Neuronal stem cell (in vitro differentiated cells): ENCODE measurements around the gene YOD1. TPM values are rescaled to one million over a fixed set of nuclear protein-coding genes. Genes with fewer than 3 reads are reported as not detected.

Experiments used
- DNase-seq: peaks from one replicate; pipeline ENCODE4 v3.0.0-alpha.2; 2013; ENCODE audit warnings: low spot score
- H2AFZ ChIP-seq: one replicate; pipeline ENCODE4 v1.6.1; 2013; ENCODE audit warnings: mild to moderate bottlenecking, low read length, inconsistent platforms
- H2AK5ac ChIP-seq: 2 replicates; pipeline ENCODE4 v1.6.1; 2013; ENCODE audit warnings: low read depth, mild to moderate bottlenecking, inconsistent platforms, low read length, moderate library complexity, mixed read lengths
- H2BK120ac ChIP-seq: 2 replicates; pipeline ENCODE4 v1.6.1; 2013; ENCODE audit warnings: low read depth, mild to moderate bottlenecking, inconsistent platforms, low read length, moderate library complexity, mixed read lengths
- H2BK12ac ChIP-seq: one replicate; pipeline ENCODE4 v1.6.1; 2013; ENCODE audit warnings: low read length, inconsistent platforms
- H2BK15ac ChIP-seq: 2 replicates; pipeline ENCODE4 v1.6.1; 2013; ENCODE audit warnings: mild to moderate bottlenecking, low read length, inconsistent platforms, mixed read lengths
- H2BK5ac ChIP-seq: one replicate; pipeline ENCODE4 v1.6.1; 2013; ENCODE audit warnings: inconsistent platforms, mild to moderate bottlenecking, low read length, moderate library complexity
- H3K14ac ChIP-seq: one replicate; pipeline ENCODE4 v1.6.1; 2013; ENCODE audit warnings: low read length, inconsistent platforms
- H3K18ac ChIP-seq: 2 replicates; pipeline ENCODE4 v1.6.1; 2013; ENCODE audit warnings: low read length, inconsistent platforms
- H3K23ac ChIP-seq: 2 replicates; pipeline ENCODE4 v1.6.1; 2013; ENCODE audit warnings: low read depth, mild to moderate bottlenecking, mixed read lengths, low read length, inconsistent platforms; ENCODE audit not compliant: poor library complexity
- H3K27ac ChIP-seq: replicated peaks from 3 replicates; pipeline ENCODE4 v1.5.1; 2013; ENCODE audit warnings: low read length, inconsistent platforms
- H3K27me3 ChIP-seq, 3 experiments: 2 replicates each; pipeline ENCODE4 v1.6.1; 2013; ENCODE audit warnings: low read length in 3 of 3, mild to moderate bottlenecking in 2 of 3, inconsistent platforms in 1 of 3, low read depth in 1 of 3, mixed read lengths in 1 of 3, moderate library complexity in 1 of 3; ENCODE audit not compliant: control insufficient read depth in 3 of 3, insufficient read depth in 3 of 3
- H3K36me3 ChIP-seq, 2 donors: replicated peaks in 1 of 2; 2 replicates each; pipeline ENCODE4 v1.6.1; 2013; ENCODE audit warnings: low read length in 2 of 2; ENCODE audit not compliant: control insufficient read depth in 2 of 2, insufficient read depth in 2 of 2
- H3K4ac ChIP-seq: 2 replicates; pipeline ENCODE4 v1.6.1; 2013; ENCODE audit warnings: inconsistent platforms, mild to moderate bottlenecking, low read length, moderate library complexity
- H3K4me1 ChIP-seq, 2 donors: 1 replicate in 1 of 2; 2 replicates in 1 of 2; pipeline ENCODE4 v1.6.1; 2013; ENCODE audit warnings: low read length in 2 of 2, low read depth in 1 of 2; ENCODE audit not compliant: control insufficient read depth in 2 of 2, insufficient read depth in 1 of 2
- H3K4me2 ChIP-seq: one replicate; pipeline ENCODE4 v1.6.1; 2013; ENCODE audit warnings: mild to moderate bottlenecking, low read length, inconsistent platforms; ENCODE audit not compliant: insufficient read depth, poor library complexity, severe bottlenecking
- H3K4me3 ChIP-seq, 2 donors: 2 replicates each; pipeline ENCODE4 v1.5.1; 2013; ENCODE audit warnings: low read length in 2 of 2, mild to moderate bottlenecking in 2 of 2, inconsistent platforms in 1 of 2, moderate library complexity in 1 of 2
- H3K79me1 ChIP-seq: one replicate; pipeline ENCODE4 v1.6.1; 2013; ENCODE audit warnings: low read depth, mild to moderate bottlenecking, inconsistent platforms, low read length, moderate library complexity
- H3K9ac ChIP-seq: one replicate; pipeline ENCODE4 v1.6.1; 2013; ENCODE audit warnings: mild to moderate bottlenecking, low read depth, low read length, inconsistent platforms; ENCODE audit not compliant: poor library complexity
- H3K9me3 ChIP-seq, 2 donors: replicated peaks in 1 of 2; 2 replicates each; pipeline versions ENCODE3 to v1.6.1; 2013; ENCODE audit warnings: low read length in 2 of 2, mild to moderate bottlenecking in 2 of 2, inconsistent platforms in 1 of 2, low read depth in 1 of 2, mixed read lengths in 1 of 2, moderate library complexity in 1 of 2; ENCODE audit not compliant: control insufficient read depth in 2 of 2, insufficient read depth in 1 of 2
- H4K8ac ChIP-seq: one replicate; pipeline ENCODE4 v1.6.1; 2013; ENCODE audit warnings: low read depth, mild to moderate bottlenecking, inconsistent platforms, low read length, moderate library complexity
- H4K91ac ChIP-seq: one replicate; pipeline ENCODE4 v1.6.1; 2013; ENCODE audit warnings: low read length, low read depth, mild to moderate bottlenecking, inconsistent platforms; ENCODE audit not compliant: poor library complexity
- WGBS, 2 donors: extraction: QIAGEN DNeasy Blood & Tissue Kit; methylation state at CpG; one replicate each; pipeline ENCODE4 v1.1.7; 2013; ENCODE audit warnings: missing lambda C conversion rate in 2 of 2, mixed read lengths in 1 of 2; ENCODE audit not compliant: insufficient read length in 2 of 2, insufficient replicate concordance in 1 of 2; ENCODE audit errors: extremely low coverage in 2 of 2; 5-methylcytosine and 5-hydroxymethylcytosine counted together
- polyA plus RNA-seq, 2 experiments: library from polyadenylated mRNA; stranded (reverse); fragments of 200-250 nt; gene quantifications; one replicate each; pipeline ENCODE4 v1.2.3, GENCODE V29; 2013

The YOD1 gene
- 7.8 TPM for polyA plus RNA-seq (2013, experiment 1 of 2)
- 8.1 TPM for polyA plus RNA-seq (2013, experiment 2 of 2)

GRCh38 chr1:207051191-207051943 lies at the start of gene YOD1:
YOD1 (minus strand) TSS chr1:207051208; CDS start chr1:207051030, 178 bp downstream.
- no peak within 1 kb of the TSS for H2BK120ac ChIP-seq
- H3K4me3 ChIP-seq: peak within 1 kb of the TSS; percentile 92 to 98
- DNase-seq: no peak
- peak within 1 kb of the TSS; percentile 92 for H3K27ac ChIP-seq
- H2AK5ac ChIP-seq: no peak within 1 kb of the TSS
- peaks cover 2% of the 10 kb centered on the region for H3K79me1 ChIP-seq
- H4K91ac ChIP-seq: no peak within 1 kb of the TSS
- H3K36me3 ChIP-seq: peaks cover 11 to 31% of the 10 kb centered on the region in 2 donors
- peak within 1 kb of the TSS; percentile 86 for H3K23ac ChIP-seq
- H2BK15ac ChIP-seq: no peak within 1 kb of the TSS
- peak within 1 kb of the TSS; percentile 79 for H3K4me2 ChIP-seq
- no peak within 1 kb of the TSS for H3K4ac ChIP-seq
- no CpG with 5 or more reads among the region's 15 CpGs for WGBS, 2 donors
- H2BK12ac ChIP-seq: no peak within 1 kb of the TSS
- peak within 1 kb of the TSS; percentile 98 for H3K18ac ChIP-seq
- H3K14ac ChIP-seq: peak within 1 kb of the TSS; percentile 77
- no peak within 1 kb of the TSS for H2BK5ac ChIP-seq
- H3K4me1 ChIP-seq: peaks cover 3 to 6% of the 10 kb centered on the region in 2 donors
- H3K9ac ChIP-seq: peak within 1 kb of the TSS; percentile 89
- no peaks in the 10 kb centered on the region for H3K9me3 ChIP-seq
- H2AFZ ChIP-seq: peak within 1 kb of the TSS; percentile 99
- H4K8ac ChIP-seq: no peak within 1 kb of the TSS
- peaks cover 0 to 3% (median 0%) of the 10 kb centered on the region in 3 experiments for H3K27me3 ChIP-seq

GRCh38 chr1:207097871-207098324 lies 46.9 kb upstream of the YOD1 start:
- Histone ChIP-seq H3K4ac (no peak overlapping the region), H2BK120ac (no peak overlapping the region), H3K79me1 (no peaks in the 10 kb centered on the region), H3K4me3 (peak overlapping the region in 1 of 2 donors; percentile 35), H4K91ac (no peak overlapping the region), H3K36me3 (no peaks in the 10 kb centered on the region), H2BK15ac (no peak overlapping the region), H2BK5ac (no peak overlapping the region), H3K9ac (no peak overlapping the region), H3K4me2 (no peak overlapping the region), H4K8ac (no peak overlapping the region), H3K9me3 (peaks cover 0 to 5% of the 10 kb centered on the region in 2 donors), H3K27ac (no peak overlapping the region), H3K14ac (no peak overlapping the region), H3K27me3 (no peaks in the 10 kb centered on the region), H3K23ac (no peak overlapping the region), H2AFZ (no peak overlapping the region), H2BK12ac (no peak overlapping the region), H3K4me1 (no peaks in the 10 kb centered on the region), H3K18ac (no peak overlapping the region), H2AK5ac (no peak overlapping the region)
- WGBS, 2 donors: no CpG with 5 or more reads among the region's 3 CpGs
- DNase-seq: no peak

- no peak overlapping the region for H3K18ac ChIP-seq
- no peak overlapping the region for H3K27ac ChIP-seq
- H3K79me1 ChIP-seq: no peaks in the 10 kb centered on the region
- no peak overlapping the region for H4K8ac ChIP-seq
- WGBS, 2 donors: no CpG with 5 or more reads among the region's 2 CpGs
- H2BK15ac ChIP-seq: no peak overlapping the region
- H3K4me2 ChIP-seq: no peak overlapping the region
- no peaks in the 10 kb centered on the region for H3K4me1 ChIP-seq
- no peak overlapping the region for H4K91ac ChIP-seq
- no peak overlapping the region for H2BK12ac ChIP-seq
- H3K23ac ChIP-seq: no peak overlapping the region
- H2BK5ac ChIP-seq: no peak overlapping the region
- no peaks in the 10 kb centered on the region for H3K36me3 ChIP-seq
- no peak overlapping the region for H3K9ac ChIP-seq
- H3K4ac ChIP-seq: no peak overlapping the region
- no peak overlapping the region for H3K14ac ChIP-seq
- H2BK120ac ChIP-seq: no peak overlapping the region
- no peak overlapping the region for H2AK5ac ChIP-seq
- no peak for DNase-seq
- no peak overlapping the region for H2AFZ ChIP-seq
- peaks cover 0 to 9% (median 0%) of the 10 kb centered on the region in 3 experiments for H3K27me3 ChIP-seq
- H3K4me3 ChIP-seq: no peak overlapping the region
- H3K9me3 ChIP-seq: peaks cover 0 to 2% of the 10 kb centered on the region in 2 donors
Observed at GRCh38 chr1:207093944-207094343, 42.9 kb upstream of the YOD1 start.

- Histone ChIP-seq H3K14ac (no peak overlapping the region), H2BK12ac (no peak overlapping the region), H3K36me3 (no peaks in the 10 kb centered on the region), H3K23ac (no peak overlapping the region), H2BK15ac (no peak overlapping the region), H4K91ac (no peak overlapping the region), H2BK5ac (no peak overlapping the region), H3K4me3 (no peak overlapping the region), H3K27me3 (peaks cover 0 to 9% (median 0%) of the 10 kb centered on the region in 3 experiments), H3K4me1 (no peaks in the 10 kb centered on the region), H2AK5ac (no peak overlapping the region), H3K79me1 (no peaks in the 10 kb centered on the region), H3K18ac (no peak overlapping the region), H3K4ac (no peak overlapping the region), H3K9ac (no peak overlapping the region), H3K4me2 (no peak overlapping the region), H3K27ac (no peak overlapping the region), H2AFZ (no peak overlapping the region), H2BK120ac (no peak overlapping the region), H4K8ac (no peak overlapping the region), H3K9me3 (no peaks in the 10 kb centered on the region)
- no peak for DNase-seq
- no CpG with 5 or more reads among the region's 4 CpGs for WGBS, 2 donors
Observed at GRCh38 chr1:207091200-207091908, 40.3 kb upstream of the YOD1 start.
